MCF 10A (cell line): ENCODE data around the gene PCSK6. TPM values are rescaled to one million over a fixed set of nuclear protein-coding genes. Genes with fewer than 3 reads are reported as not detected.

Source experiments
- BruUV-seq: library from RNA; stranded (reverse); fragments of 400-500 nt; replicated peaks from 2 replicates; lab custom pipeline; 2021; lab: Mats Ljungman, UMichigan
- CTCF ChIA-PET: fragments of 300-600 bp; sonication (Branson Sonifier 250); formaldehyde crosslinking; extraction: SDS; loops from one replicate; lab custom pipeline; 2021; ENCODE audit warnings: antibody characterized with exemption, inconsistent platforms; lab: Yijun Ruan, JAX
- POLR2A ChIA-PET: fragments of 300-600, 350-650 bp; sonication (Branson Sonifier 250); formaldehyde crosslinking; extraction: SDS; loops from one replicate; lab custom pipeline; 2020; ENCODE audit warnings: antibody characterized with exemption, inconsistent platforms; lab: Yijun Ruan, JAX
- DNase-seq: peaks from one replicate; pipeline ENCODE4 v3.0.0-alpha.2; 2018; ENCODE audit not compliant: unreplicated experiment
- H3K27ac Mint-ChIP-seq: one replicate; pipeline ENCODE4 v1.8.0; 2022; ENCODE audit warnings: mild to moderate bottlenecking, low read depth, mixed read lengths; ENCODE audit not compliant: unreplicated experiment
- H3K27me3 Mint-ChIP-seq: one replicate; pipeline ENCODE4 v1.8.0; 2022; ENCODE audit warnings: mixed read lengths; ENCODE audit not compliant: insufficient read depth, unreplicated experiment
- H3K36me3 Mint-ChIP-seq: one replicate; pipeline ENCODE4 v1.8.0; 2022; ENCODE audit warnings: mild to moderate bottlenecking, moderate library complexity, mixed read lengths; ENCODE audit not compliant: insufficient read depth, unreplicated experiment
- H3K4me1 Mint-ChIP-seq: one replicate; pipeline ENCODE4 v1.8.0; 2022; ENCODE audit warnings: mixed read lengths; ENCODE audit not compliant: insufficient read depth, unreplicated experiment
- H3K4me3 Mint-ChIP-seq: one replicate; pipeline ENCODE4 v1.8.0; 2022; ENCODE audit warnings: mild to moderate bottlenecking, moderate library complexity, mixed read lengths; ENCODE audit not compliant: unreplicated experiment
- H3K9me3 Mint-ChIP-seq: one replicate; pipeline ENCODE4 v1.8.0; 2022; ENCODE audit warnings: mixed read lengths; ENCODE audit not compliant: unreplicated experiment
- CTCF ChIP-seq: fragments of 200-600 bp; IDR thresholded peaks from one replicate; pipeline ENCODE4 v1.8.0; 2022; ENCODE audit warnings: antibody characterized with exemption, mild to moderate bottlenecking; ENCODE audit not compliant: unreplicated experiment
- intact Hi-C: fragments of 100-400 bp; cut with micrococcal nuclease; formaldehyde crosslinking; loops from 2 replicates; pipeline ENCODE4 v1.14.1; 2022
- total RNA-seq: library from RNA; stranded (reverse); gene quantifications from 2 replicates; pipeline ENCODE4 v1.2.3, GENCODE V29; 2022

The PCSK6 gene
- total RNA-seq, 1 experiment from 2014 or later, result 30.8 TPM

GRCh38 chr15:101264011-101264410, 225.5 kb downstream of the PCSK6 start:
- no peaks in the 10 kb centered on the region for H3K9me3 Mint-ChIP-seq
- no peak overlapping the region for H3K4me3 Mint-ChIP-seq
- H3K4me1 Mint-ChIP-seq, result no peaks in the 10 kb centered on the region
- no peak for TF ChIP-seq CTCF
- intact Hi-C loops, result no loop called here
- no peaks in the 10 kb centered on the region for H3K27me3 Mint-ChIP-seq
- no peak overlapping the region for H3K27ac Mint-ChIP-seq
- no peak for DNase-seq
- ChIA-PET CTCF (interaction anchor here (0.6 kb wide), 1 partner anchor 250 kb away, joined by 3 read pairs; no protein-coding TSS in a partner anchor), POLR2A (no interaction called here)
- BruUV-seq, result no TSS peak
- H3K36me3 Mint-ChIP-seq, result peaks cover 9% of the 10 kb centered on the region

DNA sequence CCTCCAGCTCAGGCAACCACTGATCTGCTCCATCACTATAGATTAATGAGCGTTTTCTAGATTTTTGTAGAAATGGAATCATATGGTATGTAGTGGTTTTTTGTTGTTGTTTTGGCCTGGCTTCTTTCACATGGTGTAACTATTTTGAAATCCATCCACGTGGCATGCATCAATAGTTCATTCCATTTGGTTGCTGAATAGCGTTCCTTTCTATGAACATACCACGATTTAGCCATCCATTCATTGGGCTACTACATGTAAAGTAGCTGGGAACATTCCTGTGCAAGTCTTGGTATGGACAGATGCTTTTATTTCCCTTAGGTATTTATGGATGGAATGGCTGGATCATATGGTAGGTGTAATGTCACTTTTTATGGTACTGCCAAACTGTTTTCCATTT, 227.0 kb downstream of the PCSK6 start:
- Mint-ChIP-seq H3K36me3 (peaks cover 8% of the 10 kb centered on the region), H3K27ac (no peak overlapping the region), H3K4me3 (no peak overlapping the region), H3K9me3 (no peaks in the 10 kb centered on the region), H3K4me1 (no peaks in the 10 kb centered on the region), H3K27me3 (no peaks in the 10 kb centered on the region)
- intact Hi-C loops, result no loop called here
- BruUV-seq, result no TSS peak
- DNase-seq, result no peak
- no peak for TF ChIP-seq CTCF
- POLR2A ChIA-PET, result interaction anchor here (1.0 kb wide), 1 partner anchor 10 kb away, joined by 3 read pairs; no protein-coding TSS in a partner anchor
- CTCF ChIA-PET, result interaction anchor here (0.7 to 1.9 kb wide), 7 partner anchors 172 to 458 kb away, joined by 3 to 10 read pairs (median 5); no protein-coding TSS in a partner anchor

DNA sequence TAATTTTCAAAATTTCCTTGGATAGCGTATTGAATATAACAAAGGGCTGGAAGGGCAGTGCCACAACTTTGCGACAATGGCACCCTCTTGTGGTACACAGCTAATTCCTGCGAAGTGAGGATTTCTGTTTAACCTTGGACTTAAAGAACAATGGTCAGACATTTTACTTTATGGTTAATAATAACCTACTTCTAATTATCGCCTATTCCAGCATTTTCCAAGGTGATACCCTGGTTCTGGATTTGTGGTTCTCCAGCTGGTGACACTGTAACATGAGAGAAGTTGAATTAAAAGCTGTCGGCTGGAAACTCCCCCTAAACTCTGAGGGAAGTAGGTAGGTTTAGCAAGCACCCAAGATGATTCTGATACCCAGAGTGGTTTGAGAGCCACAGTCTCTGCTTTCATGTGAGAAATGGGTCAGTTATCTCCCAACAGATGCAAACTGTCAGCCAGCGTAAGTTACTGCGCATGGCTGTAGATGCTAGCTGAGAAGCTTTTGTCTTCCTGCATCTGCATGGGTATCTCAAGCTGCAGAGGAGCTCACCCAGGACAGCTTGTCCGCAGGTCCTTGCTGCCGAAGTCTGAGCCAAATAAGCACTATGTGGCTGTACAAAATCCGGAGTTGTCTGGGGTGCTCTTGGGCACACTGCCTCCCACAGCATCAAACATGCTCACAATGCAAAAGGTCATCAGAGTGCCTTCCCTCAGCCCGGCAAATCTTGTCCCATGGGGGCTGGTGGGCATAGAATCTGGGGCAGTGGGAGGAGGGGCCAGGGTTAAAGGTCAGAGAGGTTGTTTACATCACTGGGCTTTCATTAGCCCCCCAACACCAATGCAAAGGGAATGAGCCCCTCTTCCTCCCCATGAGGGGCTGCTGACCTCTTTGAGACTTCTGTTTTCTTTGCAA, 231.0 kb downstream of the PCSK6 start:
- BruUV-seq, result no TSS peak
- Mint-ChIP-seq H3K9me3 (no peaks in the 10 kb centered on the region), H3K36me3 (no peaks in the 10 kb centered on the region), H3K27me3 (no peaks in the 10 kb centered on the region), H3K4me3 (no peak overlapping the region), H3K27ac (no peak overlapping the region), H3K4me1 (peaks cover 5% of the 10 kb centered on the region)
- peak; percentile 77 for DNase-seq
- CTCF ChIA-PET, result interaction anchor here (0.6 to 4.3 kb wide), 30 partner anchors 8 to 1996 kb away, joined by 3 to 62 read pairs (median 4); no protein-coding TSS in a partner anchor
- intact Hi-C loops, result loop anchor here (1.0 to 5.0 kb wide), 4 partner anchors 170 to 631 kb away; partner anchors contain the start of gene LRRK1
- TF ChIP-seq CTCF, result peak; percentile 85
- POLR2A ChIA-PET, result interaction anchor here (0.8 to 1.2 kb wide), 4 partner anchors 9 to 340 kb away, joined by 3 to 5 read pairs (median 4); partner anchors contain the start of gene LRRK1

DNA sequence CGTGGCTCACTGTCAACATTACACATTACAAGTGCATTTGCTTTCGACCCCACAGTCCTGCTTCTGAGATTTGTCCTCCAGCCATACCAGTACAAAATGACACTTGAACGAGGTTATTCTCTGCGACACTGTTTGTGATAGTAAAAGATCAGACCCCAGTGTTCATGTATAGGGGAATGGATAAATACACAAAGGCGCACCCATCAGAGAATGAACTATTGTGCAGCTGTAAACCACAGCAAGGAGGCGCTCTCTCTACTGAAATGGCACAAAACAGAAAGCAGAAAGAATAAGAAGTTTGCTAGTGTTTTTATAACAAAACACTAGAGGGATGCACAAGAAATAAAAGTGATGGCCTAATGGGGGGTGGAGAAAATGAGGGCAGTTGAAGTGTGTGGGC, 232.8 kb downstream of the PCSK6 start:
- peaks cover 5% of the 10 kb centered on the region for H3K4me1 Mint-ChIP-seq
- intact Hi-C loops, result loop anchor here (5.0 kb wide), 2 partner anchors 339 to 629 kb away; partner anchors contain the start of gene LRRK1
- POLR2A ChIA-PET, result no interaction called here

More for the DNA sequence above, 232.8 kb downstream of the PCSK6 start:
- BruUV-seq, result no TSS peak
- Mint-ChIP-seq H3K27ac (no peak overlapping the region), H3K36me3 (no peaks in the 10 kb centered on the region), H3K27me3 (no peaks in the 10 kb centered on the region), H3K4me3 (no peak overlapping the region), H3K9me3 (no peaks in the 10 kb centered on the region)
- peak; percentile 30 for DNase-seq
- CTCF ChIA-PET, result interaction anchor here (1.1 to 4.3 kb wide), 7 partner anchors 16 to 248 kb away, joined by 5 to 62 read pairs (median 18); no protein-coding TSS in a partner anchor
- TF ChIP-seq CTCF, result peak; percentile 28
